HG02943 (cell line): ENCODE measurements around the gene NEGR1.

Source experiments
- ATAC-seq: cut with Tn5 transposase; IDR thresholded peaks from one replicate; pipeline ENCODE4 v1.9.1; 2021; ENCODE audit warnings: mild to moderate bottlenecking, low read depth, moderate library complexity; ENCODE audit not compliant: unreplicated experiment

NEGR1 gene

GRCh38 chr1:72056516-72056915, 225.8 kb downstream of the NEGR1 start:
- ATAC-seq = no peak

GRCh38 chr1:72051538-72051937, 230.8 kb downstream of the NEGR1 start:
- ATAC-seq = no peak

- no peak for ATAC-seq
Measured at GRCh38 chr1:72050551-72050950, 231.8 kb downstream of the NEGR1 start.

GRCh38 chr1:72037745-72038343, 244.5 kb downstream of the NEGR1 start:
- ATAC-seq = no peak

GRCh38 chr1:72034827-72035226, 247.5 kb downstream of the NEGR1 start:
- ATAC-seq = no peak

- ATAC-seq = no peak
Measured at GRCh38 chr1:72023063-72023930, 259.0 kb downstream of the NEGR1 start.

- ATAC-seq = no peak
Measured at GRCh38 chr1:72018562-72018961, 263.8 kb downstream of the NEGR1 start.

- ATAC-seq = no peak
Measured at GRCh38 chr1:72015006-72015405, 267.3 kb downstream of the NEGR1 start.

- ATAC-seq = no peak
Measured at GRCh38 chr1:72013161-72013560, 269.2 kb downstream of the NEGR1 start.

- no peak for ATAC-seq
Measured at GRCh38 chr1:72011721-72012120, 270.6 kb downstream of the NEGR1 start.

GRCh38 chr1:72010094-72010431, 272.3 kb downstream of the NEGR1 start:
- no peak for ATAC-seq

- ATAC-seq = no peak
Measured at GRCh38 chr1:72009173-72010093, 272.9 kb downstream of the NEGR1 start.

- ATAC-seq = no peak
Measured at GRCh38 chr1:72007312-72007711, 275.0 kb downstream of the NEGR1 start.

- no peak for ATAC-seq
Measured at GRCh38 chr1:72006092-72006491, 276.2 kb downstream of the NEGR1 start.

GRCh38 chr1:72003092-72003491, 279.2 kb downstream of the NEGR1 start:
- ATAC-seq = no peak

- ATAC-seq = no peak
Measured at GRCh38 chr1:72000809-72001208, 281.5 kb downstream of the NEGR1 start.

- ATAC-seq = no peak
Measured at GRCh38 chr1:71994646-71995045, 287.7 kb downstream of the NEGR1 start.

- ATAC-seq = no peak
Measured at GRCh38 chr1:71987181-71987580, 295.2 kb downstream of the NEGR1 start.

GRCh38 chr1:71986160-71986559, 296.2 kb downstream of the NEGR1 start:
- no peak for ATAC-seq

GRCh38 chr1:71980556-71980955, 301.8 kb downstream of the NEGR1 start:
- no peak for ATAC-seq

- no peak for ATAC-seq
Measured at GRCh38 chr1:71979882-71980281, 302.5 kb downstream of the NEGR1 start.
